ENCODE data around the gene AKAP13.

Gene AKAP13

GRCh38 chr15:85741021-85741421 lies 360.6 kb downstream of the AKAP13 start:
- TF ChIP-seq CTCF (IDR thresholded peaks at IDR 0.05), result no peak
- TF ChIP-seq ZFX (IDR thresholded peaks at IDR 0.05; ENCODE audit: borderline replicate concordance), result no peak
- no peak overlapping the region for H3K27ac ChIP-seq

- no peak for TF ChIP-seq ZFX (IDR thresholded peaks at IDR 0.05; ENCODE audit: borderline replicate concordance)
- TF ChIP-seq CTCF (IDR thresholded peaks at IDR 0.05), result no peak
- no peak overlapping the region for H3K27ac ChIP-seq
These were observed 361.3 kb downstream of the AKAP13 start for GRCh38 chr15:85741662-85742061.

GRCh38 chr15:85742186-85742821 lies 361.9 kb downstream of the AKAP13 start:
- H3K27ac ChIP-seq, result no peak overlapping the region
- TF ChIP-seq ZFX (IDR thresholded peaks at IDR 0.05; ENCODE audit: borderline replicate concordance) (no peak), CTCF (IDR thresholded peaks at IDR 0.05) (no peak)

GRCh38 chr15:85743392-85744055 lies 363.1 kb downstream of the AKAP13 start:
- no peak overlapping the region for H3K27ac ChIP-seq
- no peak for TF ChIP-seq CTCF (IDR thresholded peaks at IDR 0.05)
- no peak for TF ChIP-seq ZFX (IDR thresholded peaks at IDR 0.05; ENCODE audit: borderline replicate concordance)

GRCh38 chr15:85744579-85744978 lies 364.2 kb downstream of the AKAP13 start:
- TF ChIP-seq ZFX (IDR thresholded peaks at IDR 0.05; ENCODE audit: borderline replicate concordance) (no peak), CTCF (IDR thresholded peaks at IDR 0.05) (no peak)
- no peak overlapping the region for H3K27ac ChIP-seq

- TF ChIP-seq ZFX (IDR thresholded peaks at IDR 0.05; ENCODE audit: borderline replicate concordance), result no peak
- no peak for TF ChIP-seq CTCF (IDR thresholded peaks at IDR 0.05)
- no peak overlapping the region for H3K27ac ChIP-seq
These were observed 364.6 kb downstream of the AKAP13 start for GRCh38 chr15:85745023-85745422.

GRCh38 chr15:85745525-85746150 lies 365.2 kb downstream of the AKAP13 start:
- no peak overlapping the region for H3K27ac ChIP-seq
- TF ChIP-seq ZFX (IDR thresholded peaks at IDR 0.05; ENCODE audit: borderline replicate concordance), result no peak
- TF ChIP-seq CTCF (IDR thresholded peaks at IDR 0.05), result no peak

All from 22Rv1 (cell line).